Stimulated activated CD8-positive, alpha-beta memory T cell treated with anti-CD3 and anti-CD28 coated beads, Interleukin-4, amount 100 ng/mL, for 24 hours (primary cell): ENCODE data around the gene ASCL2.

Experiments used
- DNase-seq: peaks from one replicate; pipeline ENCODE4 v3.0.0-alpha.2; 2020; ENCODE audit warnings: low read depth

The ASCL2 gene

DNA sequence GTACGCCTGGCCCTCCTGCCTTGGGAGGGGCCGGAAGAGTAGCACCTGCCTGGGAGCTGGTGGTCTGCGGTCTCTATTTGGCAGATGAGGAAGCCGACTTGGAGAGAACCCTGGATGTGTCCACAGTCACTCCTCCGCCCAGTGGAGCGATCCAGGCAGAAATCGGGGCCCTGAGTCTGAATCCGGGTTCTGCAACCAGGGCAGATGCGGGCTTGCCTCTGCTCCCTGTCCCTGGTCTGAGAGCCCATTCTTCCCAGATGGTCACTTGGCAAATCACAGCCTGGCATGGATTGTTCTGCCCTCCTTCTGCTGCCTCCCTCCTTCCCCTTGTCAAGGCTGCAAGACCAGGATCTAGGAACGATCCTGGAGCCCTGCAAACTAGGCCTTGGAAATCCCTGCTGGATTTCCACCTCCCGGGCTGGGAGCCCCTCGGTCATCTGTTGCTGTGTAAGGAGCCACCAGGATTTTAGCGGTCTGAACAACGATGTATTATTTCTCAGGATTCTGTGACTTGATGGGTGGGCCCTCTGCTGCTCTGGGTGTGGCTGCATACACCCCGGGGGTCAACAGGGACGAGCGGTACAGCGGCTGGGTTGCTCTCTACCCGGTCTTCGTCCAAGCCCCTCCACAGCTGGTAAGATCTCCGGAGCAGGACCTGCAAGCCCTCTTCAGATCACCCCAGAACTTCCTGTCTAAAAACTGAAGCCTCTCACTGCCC is 2.0 kb upstream of the ASCL2 start:
- DNase-seq = no peak

DNA sequence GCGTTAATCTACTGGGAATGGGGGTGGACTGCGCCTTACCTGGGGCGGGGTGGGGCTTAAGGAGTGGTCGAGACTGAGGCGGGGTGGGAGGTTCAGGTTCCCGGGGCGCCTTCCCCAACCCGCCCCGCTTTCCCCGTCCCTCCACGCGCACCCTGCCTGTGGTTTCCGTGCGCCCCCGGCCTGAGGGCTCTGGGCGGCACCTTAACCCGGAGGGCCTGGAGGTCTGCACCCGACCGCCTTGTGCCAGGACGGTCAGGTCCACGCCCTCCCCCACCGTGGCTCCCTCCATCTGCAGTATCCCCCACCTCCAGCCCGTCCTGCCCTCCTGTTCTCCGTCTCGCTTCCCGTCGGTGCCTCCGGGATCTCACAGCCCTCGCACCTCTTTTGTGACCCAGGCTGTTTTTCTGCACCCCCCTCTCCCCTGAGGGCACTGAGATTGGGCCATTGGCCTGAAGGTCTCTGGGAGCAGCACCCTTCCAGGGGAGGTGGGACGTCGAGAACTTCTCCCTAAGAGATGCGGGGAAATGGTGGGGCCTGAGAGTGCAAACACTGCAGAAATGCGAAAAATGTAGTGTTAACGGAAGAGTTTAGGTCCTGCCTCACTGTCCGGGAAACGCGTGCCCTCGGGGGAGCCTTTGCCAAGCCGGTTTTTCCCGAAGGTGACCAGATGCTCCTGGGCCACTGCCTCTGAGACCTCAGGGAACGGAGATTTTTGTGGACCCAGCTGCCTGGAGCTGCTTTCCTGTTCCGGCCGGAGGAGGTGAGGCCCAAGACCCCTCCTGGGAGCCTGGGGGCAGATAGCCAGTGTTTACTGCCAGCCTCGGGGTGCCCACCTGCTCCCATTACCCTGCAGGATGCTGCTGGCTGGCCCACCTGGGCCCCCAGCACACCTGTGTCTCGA is 1.2 kb upstream of the ASCL2 start:
- no peak for DNase-seq

DNA sequence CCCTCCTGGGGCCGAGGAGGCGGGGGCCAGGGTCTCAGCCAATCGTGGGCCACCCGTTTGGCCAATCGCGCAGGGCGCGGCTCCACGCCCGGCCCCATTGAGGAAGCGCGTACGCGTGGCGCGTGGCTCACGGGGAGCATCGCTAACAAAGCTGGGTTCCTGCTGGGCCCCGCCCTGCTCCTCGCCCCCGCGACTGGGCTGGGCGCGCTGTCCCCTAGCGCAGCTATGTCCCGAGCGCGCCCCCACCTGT is 614 bp upstream of the ASCL2 start:
- peak; percentile 47 for DNase-seq

DNA sequence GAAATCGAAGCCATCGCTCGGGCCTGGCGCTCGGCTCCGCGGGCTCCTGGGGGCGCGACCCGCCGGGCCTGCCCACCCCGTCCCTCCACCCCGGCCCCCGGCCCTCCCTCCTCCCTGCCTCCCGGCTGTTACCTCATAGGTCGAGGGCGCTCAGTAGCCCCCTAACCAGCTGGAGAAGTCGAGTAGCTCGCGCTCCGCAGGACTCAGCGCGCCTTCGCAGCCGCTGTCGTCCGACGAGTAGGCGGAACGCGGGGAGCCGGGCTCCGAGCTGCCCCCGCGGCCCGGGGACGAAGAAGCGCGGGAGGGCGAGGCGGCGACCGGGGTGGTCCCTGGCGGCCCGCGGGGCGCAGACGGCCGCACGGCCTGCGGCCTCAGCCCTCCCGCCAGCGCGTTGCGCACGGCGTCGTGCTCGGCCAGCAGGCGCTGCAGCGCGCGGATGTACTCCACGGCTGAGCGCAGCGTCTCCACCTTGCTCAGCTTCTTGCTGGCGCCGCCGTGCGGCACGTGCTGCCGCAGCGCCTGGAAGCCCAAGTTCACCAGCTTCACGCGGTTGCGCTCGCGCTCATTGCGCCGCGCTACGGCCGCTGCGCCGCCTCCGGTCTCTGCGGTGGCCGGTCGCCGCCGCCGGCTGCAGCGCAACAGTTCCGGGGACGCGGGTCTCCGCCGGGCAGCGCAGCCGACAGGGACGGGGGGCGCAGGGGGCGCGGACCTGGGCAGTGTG is 627 bp downstream of the ASCL2 start:
- peak; percentile 38 for DNase-seq

DNA sequence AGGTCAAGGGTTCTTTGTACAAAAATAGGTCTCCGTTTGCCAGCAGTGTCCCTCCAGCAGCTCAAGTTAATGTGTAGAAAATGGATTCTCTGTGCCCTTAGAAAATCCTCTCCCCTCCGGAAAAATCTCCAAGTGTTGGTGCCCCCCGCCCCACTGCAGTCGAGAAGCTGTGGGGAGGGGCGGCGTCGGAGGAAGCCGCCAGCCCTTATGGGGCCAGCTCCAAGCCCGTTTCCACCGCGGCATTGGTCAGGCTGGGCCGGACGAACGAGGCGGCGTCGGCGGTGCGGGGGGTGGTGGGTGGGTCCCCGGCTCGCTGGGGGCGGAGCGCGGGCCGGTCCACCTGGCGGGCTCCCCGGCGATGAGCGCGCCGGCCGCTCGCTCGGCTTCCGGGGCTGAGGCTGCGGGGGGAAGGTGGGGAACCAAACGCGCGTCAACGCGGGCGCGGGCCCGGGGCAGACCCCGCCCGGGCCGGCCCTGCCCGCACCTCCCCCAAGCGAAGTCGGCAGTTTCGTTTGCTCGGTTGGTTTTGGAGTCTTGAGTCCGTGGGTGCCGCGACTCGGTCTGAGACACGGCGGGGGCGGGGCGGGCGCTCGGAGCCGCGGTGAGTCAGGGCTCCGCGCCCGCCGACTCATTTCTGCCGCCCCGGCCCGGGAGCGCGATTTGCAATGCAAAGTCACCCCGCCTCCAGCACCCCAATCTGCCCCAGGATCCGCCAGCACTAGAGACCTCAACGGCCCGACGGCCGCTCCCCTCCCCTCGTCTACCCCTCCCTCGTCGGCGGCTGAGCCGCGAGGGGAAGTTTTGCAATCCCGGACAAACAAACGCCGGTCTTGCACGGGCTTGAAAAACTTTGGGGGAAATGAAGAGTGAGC is 1.4 kb downstream of the ASCL2 start:
- DNase-seq = peak; percentile 75

DNA sequence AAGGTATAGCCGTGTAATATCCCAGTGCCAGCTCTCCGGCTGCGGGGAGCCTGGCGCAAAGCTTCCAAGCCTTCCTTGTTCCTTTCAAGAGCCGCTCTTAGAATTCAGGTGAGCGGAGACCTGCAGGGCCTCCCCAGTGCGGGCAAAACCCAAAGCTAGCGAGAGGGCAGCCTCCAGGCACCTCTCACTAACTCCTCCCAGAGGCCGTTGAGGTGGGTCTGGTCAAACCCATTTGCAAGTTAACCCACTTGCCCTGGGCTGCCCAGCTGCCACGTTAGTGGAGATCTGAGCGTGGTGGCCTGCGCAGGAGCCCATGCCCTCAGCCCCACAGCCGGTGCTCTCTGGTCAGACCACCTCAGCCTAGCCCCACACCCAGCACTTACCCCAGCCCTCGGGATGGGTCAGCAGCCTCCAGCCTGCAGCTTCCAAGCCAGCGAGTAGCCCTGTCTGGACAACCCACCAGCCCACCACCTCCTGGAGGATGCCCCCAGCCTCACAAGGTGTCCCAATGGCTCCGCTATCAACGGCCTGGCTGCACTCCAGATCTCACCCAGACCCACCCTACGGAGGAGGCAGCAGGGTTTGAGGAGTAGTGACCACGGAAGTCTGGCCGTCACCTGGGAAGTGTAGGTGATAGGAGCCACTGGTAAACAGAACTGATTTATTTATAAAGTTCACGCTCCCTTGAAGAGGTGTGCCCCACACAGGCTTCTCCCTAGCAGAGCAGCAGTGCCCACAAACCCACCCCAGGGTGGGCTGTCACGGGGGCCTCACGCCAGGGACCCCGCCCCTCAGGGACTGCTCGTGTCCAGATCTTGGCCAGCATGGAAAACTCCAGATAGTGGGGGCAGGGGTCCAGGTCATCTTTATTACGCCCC is 2.3 kb downstream of the ASCL2 start:
- DNase-seq = no peak

DNA sequence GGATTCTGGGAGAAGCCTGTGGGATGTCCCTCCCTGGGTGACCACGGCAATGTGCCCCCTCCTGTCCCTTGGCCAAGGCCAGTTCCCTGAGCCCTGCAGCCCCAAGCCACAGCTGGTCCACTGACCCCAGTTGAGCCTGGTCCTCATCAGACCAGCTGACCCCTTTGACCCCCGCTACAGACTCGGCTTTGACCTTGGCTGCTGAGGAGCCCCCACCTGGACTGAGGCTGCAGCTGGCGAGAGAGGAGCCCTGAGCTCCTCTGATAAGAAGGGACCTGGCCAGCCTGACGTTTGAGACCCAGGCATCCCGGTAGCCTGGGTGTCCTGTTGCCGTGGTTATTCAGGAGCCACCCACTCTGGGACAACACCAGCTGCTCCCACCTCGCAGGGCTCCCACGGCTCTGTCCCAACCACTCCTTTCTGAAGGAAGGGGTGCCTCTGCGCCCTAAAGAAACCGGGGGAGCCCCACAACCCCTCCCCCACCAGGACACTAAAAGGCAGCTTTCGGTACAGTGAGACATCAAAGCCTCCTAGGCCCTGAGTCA is 3.0 kb downstream of the ASCL2 start:
- DNase-seq = no peak

DNA sequence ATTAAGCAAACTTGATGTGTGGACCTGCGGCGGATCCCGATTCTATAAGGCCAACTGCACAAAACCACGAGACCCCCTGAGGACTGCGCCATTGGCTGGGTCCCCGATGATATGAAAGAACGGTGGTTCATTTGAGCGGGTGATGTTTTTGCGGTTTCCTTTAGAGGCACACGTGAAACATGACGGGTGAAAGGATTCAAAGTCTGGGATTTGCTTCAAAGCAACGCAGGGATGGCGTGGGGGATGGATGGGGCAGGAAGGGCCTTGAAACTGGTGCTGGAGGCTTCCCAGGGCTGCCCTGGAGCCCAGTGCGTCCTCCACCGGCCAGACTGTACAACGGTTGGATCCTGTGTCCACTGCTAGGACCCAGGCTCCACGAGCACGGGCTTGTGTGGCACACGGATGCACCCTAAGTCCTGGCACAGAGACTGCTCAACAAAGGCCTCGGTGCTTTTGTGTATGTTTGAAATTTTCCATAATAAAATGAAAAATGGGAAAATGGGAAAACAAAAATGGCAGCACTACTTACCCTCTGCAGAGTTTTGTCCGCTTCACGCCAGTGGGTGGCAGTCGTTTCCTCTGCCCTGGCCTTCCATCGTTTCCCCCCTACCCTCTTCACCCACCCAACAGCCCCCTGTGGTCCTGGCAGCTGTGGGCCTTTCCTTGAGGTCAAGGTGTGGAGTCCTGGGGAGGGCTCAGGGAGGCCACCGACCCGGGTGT is 3.6 kb downstream of the ASCL2 start:
- no peak for DNase-seq

DNA sequence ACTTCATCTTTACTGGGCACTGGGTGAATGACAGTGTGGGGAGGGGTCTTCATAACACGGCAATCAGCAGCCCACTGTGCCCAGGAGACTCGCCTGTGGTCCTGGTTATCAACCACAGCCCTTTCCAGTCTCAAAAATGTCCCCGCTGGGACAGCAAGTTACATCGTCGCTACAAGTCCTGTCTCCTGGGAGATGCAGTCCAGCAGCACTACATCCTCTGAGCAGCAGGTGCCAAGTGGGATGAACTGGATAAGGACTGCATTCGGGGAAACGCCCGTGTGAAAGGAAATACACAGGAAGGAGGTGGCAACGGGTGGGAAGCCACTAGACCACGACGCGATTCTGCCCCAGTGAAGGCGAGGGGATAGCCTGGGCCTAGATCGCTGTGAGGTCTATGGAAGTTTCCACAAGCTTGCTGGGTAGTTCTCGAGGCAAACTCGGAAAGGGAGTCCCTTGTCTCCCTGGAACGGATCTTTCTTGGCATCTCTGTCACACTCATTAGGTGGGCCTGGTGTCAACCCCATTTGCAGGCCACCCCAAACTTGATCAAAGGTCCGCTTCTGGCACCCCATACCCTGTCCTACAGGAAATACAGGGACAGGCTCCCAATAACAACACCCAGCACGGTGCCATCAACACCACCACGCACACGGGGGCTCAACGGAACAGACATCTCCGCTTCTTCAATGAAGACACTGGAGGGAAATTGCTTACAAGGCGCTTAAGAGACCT is 4.4 kb downstream of the ASCL2 start:
- no peak for DNase-seq

DNA sequence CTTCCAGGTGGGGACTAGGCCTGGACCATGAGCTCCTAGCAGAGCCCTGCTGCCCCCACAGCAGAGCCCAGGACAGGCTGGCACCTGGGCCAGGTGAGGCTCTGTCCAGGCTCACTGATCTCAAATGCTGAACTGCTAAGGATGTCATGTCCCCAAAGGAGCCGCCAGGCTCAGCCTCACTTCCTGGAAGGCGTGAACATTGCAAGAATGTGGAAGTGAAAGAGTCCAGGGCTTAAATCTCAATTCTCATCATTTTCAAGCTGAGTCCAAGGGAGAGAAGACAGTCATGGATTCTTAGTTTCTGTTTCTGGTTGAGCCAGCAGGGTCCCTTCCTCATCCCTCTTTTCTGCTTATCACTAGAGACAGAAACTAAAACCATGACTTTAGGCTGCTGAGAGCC is 5.0 kb downstream of the ASCL2 start:
- DNase-seq = no peak

DNA sequence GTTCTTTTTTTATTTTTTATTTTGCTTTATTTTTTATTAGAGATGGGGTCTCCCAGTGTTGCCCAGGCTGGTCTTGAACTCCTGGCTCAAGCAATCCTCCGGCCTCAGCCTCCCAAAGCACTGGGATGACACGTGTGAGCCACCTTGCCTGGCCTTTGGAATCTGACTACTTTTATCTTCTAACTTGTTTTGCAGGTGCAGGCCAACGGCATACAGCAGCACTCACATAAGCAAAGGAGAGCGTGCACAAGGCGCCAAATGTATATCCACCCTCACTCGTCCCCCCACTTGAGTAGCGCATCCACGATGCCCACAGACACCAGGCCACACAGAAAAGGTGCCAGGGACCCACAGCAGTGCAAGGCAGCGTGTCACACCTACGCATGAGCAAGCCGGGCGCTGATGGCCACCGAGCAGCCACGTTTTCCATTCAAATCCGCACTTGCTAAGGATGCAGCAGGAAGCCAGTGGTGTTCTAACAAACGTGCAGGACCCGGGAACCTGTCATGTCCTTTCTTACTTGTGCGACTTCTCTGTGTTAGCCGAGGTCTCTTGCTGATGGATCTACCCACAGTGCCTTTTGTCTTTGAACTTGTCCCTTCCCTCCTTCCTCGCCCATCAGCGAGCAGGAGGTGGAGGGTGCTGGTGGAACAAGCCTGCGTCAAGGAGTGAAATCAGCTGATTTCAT is 5.9 kb downstream of the ASCL2 start:
- DNase-seq = no peak

DNA sequence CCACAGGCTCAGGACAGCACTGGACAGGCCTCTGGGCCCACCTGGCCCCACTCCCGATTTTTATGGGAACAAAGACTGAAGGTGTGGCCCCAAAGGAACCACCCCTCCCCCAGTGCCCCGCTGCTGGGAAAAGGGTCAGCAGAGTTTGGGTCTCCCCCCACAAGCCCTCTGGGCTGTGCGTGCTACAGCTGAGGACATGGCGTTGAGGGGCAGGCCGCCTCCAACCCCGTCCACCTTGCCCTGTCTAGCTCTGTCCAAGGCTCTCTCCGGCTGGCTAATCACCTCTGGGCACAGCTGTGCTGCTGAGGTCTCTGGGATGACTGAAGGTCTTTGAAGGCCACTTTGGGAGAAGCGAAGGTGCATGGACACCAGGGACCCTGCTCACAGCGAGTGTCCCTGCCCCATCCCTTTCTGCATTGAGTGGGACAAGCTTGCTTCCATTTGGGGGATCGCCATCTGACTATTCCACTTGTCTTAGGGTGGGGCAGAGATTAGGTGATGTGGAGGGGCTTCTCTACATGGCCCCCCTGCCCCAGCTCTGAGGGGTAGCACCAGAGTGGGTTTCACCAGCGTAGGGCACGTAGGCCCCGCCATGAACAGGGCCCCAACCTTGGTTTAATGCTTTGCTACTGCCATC is 6.5 kb downstream of the ASCL2 start:
- no peak for DNase-seq

DNA sequence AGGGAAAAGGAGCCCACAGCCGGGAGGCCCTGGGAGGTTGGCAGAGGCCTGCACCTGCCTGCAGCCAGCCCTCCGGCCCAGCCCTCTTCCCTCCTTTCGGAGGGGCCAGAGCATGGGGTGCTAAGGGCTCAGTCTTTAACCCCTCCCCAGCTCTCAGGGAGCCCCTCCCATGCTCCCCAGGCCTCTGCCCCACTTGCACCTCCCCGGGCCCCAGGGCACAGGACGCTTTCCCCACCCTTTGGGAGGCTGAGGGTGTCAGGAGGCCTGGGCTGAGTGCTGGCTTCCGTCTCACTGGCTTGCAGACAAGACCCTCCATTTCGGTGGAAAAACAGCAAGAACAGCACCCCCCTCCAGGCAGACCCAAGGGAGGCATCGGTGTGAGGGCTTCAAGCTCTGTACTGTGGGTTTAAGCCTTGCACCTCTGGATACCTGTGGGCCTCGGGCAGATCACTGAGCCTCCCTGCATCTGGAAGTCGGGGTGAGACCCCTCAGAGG is 7.3 kb downstream of the ASCL2 start:
- DNase-seq = no peak

DNA sequence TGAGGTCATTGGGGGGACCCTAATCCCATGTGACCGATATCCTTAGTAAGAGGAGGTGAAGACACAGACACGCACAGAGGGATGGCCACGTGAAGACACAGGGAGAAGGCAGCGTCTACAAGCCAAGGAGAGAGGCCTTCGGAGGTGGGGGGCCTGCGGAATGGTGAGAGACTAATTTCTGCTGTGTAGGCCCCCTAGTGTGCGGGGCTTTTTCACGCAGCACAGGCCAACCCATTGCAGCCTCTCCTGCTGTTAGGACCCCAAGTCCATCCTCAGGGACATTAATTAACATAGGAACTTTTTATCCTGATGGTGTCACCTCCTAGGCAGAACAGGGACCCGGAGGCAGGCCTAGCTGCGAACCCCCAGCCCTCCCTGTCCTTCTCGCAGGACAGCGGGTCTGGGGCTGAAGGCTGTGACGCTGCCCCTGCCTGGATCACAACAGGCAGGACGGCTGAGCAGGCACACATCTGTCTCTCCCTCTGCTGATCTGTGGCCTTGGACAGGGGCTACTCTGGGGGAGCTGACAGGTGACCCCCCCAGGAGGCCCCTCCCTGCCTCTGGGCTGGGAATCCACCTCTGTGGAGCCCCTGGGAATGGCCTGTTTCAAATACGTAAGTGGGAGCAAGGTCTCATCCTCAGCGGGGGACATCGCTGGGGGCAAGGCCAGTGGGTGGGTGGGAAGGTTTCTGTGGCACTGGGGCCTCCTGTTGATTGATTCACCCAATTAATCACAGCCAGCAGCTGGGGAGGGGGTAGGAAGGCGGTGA is 7.9 kb downstream of the ASCL2 start:
- DNase-seq = no peak

DNA sequence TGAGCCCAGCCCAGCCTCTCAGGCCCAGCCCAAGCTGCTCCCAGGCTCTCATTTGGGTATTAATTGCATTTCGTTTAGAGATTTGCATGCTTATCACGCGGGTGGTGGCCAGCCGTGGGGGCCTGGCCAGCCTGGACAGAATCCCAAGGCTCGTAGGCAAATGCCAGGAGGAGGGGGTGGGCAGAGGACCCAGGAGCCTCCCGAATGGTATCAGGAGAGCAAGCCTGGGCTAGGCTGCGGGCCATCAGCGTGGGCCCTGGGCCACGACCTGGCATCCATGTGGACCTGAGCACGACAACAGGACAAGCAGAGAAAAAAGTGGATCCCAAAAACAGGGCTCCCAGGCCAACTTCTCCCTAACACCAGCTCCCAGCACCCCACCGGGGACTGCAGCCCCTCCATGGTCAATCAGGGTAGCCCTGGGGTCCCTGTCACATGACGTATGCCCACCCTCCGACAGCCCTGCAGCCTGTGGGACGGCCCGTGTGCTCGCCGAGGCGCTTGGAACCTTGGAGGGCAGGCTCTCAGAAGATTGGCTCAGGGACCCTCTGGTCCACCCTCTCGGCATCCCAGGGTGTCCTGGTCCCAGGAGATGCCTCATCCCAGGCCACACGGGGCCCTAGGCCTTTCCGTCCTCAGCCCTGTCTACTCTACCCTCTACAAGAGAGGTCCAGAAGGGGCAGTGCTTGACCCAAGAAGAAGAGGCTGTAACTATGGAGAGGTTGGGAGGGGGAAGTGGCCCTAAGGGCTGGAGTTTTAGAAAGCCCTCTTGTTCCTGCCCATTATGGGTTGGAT is 8.8 kb downstream of the ASCL2 start:
- no peak for DNase-seq
